PC-3 (cell line): ENCODE measurements around the gene LBHD1.

Experiments used
- EZH2 ChIP-seq: fragments of 300-600 bp; sonication (generic); IDR thresholded peaks from one replicate; pipeline ENCODE4 v1.6.1; 2017; ENCODE audit warnings: antibody characterized with exemption, mild to moderate bottlenecking, low read length; ENCODE audit not compliant: unreplicated experiment
- TF ChIP-seq, protein P1 (sequence below): fragments of 300-600 bp; sonication (generic); conservative IDR thresholded peaks from 2 replicates; pipeline ENCODE4 v1.5.1; 2017; ENCODE audit warnings: antibody characterized with exemption, low read depth, mild to moderate bottlenecking, low read length

GRCh38 chr11:62689421-62690183 lies 17.5 kb upstream of the LBHD1 start, which contains the start of gene LRRN4CL:
- TF ChIP-seq, protein P1, sequence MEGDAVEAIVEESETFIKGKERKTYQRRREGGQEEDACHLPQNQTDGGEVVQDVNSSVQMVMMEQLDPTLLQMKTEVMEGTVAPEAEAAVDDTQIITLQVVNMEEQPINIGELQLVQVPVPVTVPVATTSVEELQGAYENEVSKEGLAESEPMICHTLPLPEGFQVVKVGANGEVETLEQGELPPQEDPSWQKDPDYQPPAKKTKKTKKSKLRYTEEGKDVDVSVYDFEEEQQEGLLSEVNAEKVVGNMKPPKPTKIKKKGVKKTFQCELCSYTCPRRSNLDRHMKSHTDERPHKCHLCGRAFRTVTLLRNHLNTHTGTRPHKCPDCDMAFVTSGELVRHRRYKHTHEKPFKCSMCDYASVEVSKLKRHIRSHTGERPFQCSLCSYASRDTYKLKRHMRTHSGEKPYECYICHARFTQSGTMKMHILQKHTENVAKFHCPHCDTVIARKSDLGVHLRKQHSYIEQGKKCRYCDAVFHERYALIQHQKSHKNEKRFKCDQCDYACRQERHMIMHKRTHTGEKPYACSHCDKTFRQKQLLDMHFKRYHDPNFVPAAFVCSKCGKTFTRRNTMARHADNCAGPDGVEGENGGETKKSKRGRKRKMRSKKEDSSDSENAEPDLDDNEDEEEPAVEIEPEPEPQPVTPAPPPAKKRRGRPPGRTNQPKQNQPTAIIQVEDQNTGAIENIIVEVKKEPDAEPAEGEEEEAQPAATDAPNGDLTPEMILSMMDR: no peak
- no peak for TF ChIP-seq EZH2
